ENCODE results near the gene SERINC4. TPM values are rescaled to one million over a fixed set of nuclear protein-coding genes. Genes with fewer than 3 reads are reported as not detected.

The SERINC4 gene
- total RNA-seq = under 1 TPM in 1 of 2 experiments, not detected in 1; 0.24 TPM

GRCh38 chr15:43799945-43800285, at the start of gene SERINC4:
SERINC4 (minus strand) TSS chr15:43800220; CDS start chr15:43799986, 234 bp downstream.

DNA sequence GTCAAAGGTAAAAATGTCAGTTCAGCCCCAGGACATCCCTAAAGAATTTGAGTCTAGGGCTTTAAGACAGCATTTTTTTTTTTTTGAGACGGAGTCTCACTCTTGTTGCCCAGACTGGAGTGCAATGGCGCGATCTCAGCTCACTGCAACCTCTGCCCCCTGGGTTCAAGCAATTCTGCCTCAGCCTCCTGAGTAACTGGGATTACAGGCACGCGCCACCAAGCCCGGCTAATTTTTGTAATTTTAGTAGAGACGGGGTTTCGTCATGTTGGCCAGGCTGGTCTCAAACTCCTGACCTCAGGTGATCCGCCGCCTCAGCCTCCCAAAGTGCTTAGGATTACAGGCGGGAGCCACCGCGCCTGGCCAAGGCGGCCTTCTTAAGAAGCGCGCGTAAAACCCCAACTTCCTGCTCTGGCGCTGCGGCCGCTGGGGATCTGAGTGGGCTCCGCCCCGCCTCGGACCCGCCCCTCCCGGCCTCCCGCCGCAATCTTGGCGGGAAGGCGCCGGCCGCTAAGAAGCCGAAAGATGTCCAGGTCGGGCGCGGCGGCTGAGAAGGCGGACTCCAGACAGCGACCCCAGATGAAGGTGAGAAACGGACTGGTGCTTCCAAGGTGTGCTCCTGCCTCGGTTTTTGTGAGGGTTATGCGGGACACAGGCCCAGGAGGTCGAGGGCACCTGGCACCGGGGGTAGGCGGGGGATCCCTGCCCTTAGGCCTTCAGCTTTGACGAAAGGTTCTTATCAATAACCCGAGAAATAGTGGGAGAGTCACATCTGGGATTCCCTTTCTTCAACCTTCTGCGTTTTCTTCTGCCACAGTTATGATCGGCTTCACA, 26.7 kb upstream of the SERINC4 start, which contains the start of gene WDR76:
Gene WDR76, plus strand, starts transcription at position 495 of the 834 bp plus-strand sequence. Its CDS starts 31 bp downstream, at position 526.

DNA sequence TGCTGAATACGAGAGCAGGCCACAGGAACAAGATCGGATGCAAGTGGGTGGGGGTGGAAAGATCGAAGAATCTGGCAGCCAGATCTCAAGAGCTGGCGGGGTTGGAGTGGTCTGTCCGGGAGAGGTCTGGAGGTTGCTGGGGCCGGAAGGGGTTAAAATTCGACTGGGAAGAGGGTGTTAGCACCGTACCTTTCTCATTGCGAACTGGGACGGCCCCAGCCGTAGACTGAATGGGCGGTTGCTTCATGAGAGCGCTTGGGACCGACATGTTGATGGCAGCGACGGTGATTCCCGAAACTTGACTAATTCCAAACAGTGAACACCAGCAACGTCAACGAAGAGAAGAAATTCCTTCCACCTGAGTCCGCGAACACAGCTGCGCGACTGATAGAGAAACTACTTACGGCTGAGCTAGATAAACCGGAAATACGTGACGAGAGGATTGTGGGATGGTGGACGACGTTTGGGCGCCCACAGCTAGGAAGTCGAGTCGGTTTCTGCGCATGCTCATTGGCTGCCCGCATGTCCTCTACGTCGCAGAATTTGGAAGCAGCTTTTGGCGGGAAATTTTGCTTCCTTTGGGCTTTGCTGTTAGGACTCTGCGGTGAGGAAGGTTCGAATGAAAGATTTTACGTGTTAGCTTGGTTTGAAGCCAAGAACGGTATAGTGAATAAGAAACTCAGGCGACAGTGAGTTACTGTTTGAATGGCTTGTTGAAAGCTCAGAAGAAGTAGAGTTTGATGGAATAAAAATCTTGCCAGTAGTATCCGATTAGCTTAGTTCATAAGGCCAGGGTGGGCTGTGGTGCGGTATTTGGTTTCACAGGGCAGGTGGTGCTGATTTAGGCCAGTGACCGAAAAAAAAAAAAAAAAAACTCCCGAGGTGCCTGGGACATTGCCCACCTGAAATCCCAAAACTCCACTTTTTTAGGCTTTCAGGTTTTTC, 24.6 kb upstream of the SERINC4 start, which contains the start of gene MFAP1:
Gene MFAP1, minus strand, starts transcription at position 389 of the 945 bp plus-strand sequence. Its CDS starts 121 bp downstream, at position 268.

DNA sequence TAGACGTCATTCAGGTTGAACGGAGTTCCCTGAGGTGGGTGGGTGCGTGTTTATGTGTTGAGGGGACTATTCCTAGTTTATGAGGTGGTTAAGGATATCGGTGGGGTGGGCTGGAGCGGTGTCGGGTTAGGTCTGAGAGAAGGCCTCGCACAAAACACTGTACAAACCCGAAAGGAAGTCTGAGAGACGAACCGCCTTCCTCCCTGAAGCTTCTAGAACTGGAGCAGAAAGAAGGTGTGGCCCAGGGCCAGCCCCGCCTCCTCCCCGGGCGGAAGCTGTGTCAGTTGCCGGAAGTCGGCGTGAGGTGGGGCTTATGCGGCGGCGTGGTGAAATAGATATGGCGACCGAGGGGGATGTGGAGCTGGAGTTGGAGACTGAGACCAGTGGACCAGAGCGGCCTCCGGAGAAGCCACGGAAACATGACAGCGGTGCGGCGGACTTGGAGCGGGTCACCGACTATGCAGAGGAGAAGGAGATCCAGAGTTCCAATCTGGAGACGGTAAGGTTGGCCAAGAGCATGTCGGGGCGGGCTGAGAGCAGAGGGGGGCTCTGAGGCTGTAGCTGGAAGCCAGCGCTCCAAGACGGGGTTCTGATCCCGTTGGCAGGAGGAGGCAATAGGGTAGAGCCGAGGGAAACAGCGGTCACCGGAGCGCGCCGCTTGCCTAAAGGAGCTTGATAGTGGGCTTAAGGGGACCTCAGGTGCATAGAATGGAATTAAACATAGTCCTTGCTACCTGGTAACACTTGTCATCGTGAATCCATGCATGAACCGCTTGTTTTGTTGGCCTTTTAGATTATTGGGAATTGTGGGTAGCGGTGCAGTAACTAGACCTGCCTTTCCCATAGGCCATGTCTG, 494 bp upstream of the SERINC4 start, which contains the start of gene HYPK:
Gene HYPK, plus strand, starts transcription at position 314 of the 856 bp plus-strand sequence. Its CDS starts 24 bp downstream, at position 338.

DNA sequence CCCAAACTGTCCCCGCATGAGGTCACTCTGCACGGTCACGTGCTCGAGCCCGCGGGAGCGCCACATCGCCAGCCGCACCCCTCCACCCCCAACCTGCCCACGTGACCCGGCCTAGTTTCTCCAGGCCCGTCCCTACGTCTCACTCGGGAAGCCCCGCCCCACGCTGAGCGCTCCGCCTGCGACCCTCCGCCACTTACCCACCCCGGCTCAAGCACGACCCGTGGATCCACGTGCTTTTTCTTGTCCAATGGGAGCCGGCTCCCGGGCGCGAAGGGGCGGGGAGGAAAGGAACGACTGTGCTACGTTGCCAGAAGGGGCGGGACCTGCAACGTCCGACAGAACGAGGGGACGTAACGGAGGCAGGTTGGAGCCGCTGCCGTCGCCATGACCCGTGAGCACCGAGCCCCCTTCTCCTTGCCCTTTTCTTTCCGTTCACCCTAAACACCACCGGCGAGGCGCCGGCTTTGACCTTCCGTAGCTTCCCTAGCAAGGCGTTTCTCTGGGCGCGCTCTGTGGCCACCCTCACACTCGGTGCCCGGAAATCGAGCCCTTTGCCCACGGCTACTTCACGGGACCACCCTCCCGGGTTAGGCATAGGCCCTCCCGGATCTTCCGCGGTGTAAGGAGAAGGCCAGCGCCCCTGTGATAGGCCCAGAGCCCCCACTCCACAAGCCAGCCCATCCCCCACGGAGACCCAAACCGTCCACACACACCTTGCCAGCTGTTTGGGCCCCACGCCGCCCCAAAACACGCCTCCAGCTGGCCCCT, 7.8 kb downstream of the SERINC4 start, which contains the start of gene SERF2:
Gene SERF2, plus strand, starts transcription at position 328 of the 768 bp plus-strand sequence. Its CDS starts 57 bp downstream, at position 385.

GRCh38 chr15:43776718-43777266, 23.2 kb downstream of the SERINC4 start, which contains the start of gene ELL3:
ELL3 (minus strand) TSS chr15:43776966; CDS start chr15:43776901, 65 bp downstream.

DNA sequence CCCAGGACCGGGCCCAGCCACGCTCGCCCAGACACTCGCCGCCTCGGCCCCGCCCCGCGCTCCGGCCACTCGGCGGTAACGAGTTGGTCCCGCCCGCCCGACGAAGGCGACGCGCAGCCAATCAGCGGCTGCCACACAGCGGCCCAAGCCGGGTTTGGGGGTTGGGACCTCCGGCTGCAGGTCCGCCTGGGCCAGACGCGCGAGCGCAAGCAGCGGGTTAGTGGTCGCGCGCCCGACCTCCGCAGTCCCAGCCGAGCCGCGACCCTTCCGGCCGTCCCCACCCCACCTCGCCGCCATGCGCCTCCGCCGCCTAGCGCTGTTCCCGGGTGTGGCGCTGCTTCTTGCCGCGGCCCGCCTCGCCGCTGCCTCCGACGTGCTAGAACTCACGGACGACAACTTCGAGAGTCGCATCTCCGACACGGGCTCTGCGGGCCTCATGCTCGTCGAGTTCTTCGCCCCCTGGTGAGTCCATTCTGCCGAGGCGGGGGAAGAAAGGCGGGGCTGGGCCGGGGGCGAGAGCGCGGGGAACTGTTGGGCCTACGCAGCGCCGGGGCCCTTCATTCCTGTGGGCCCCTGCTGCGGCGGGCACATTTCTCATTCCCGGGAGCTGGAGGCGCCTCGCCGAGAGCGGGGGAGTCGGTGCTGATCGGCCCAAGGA, 53.6 kb downstream of the SERINC4 start, which contains the start of gene PDIA3:
Gene PDIA3, plus strand, starts transcription at position 194 of the 658 bp plus-strand sequence. Its CDS starts 102 bp downstream, at position 296.

Small RNA genes lying within 50 kb of the gene (microRNA-seq; reads per million reads assigned to microRNA genes)
- not detected for gene MIR1282 (ENCODE audit: borderline microRNAs expressed, borderline replicate concordance)

Other genes starting within 250 kb of the SERINC4 start
- gene PPIP5K1, start 210.0 kb downstream of the SERINC4 start, total RNA-seq = 10 to 100 TPM; 22.3 to 29.2 TPM
- gene CKMT1B, start 206.2 kb downstream of the SERINC4 start, total RNA-seq = not detected
- under 1 TPM; 0.36 to 0.55 TPM for gene STRC, start 181.4 kb downstream of the SERINC4 start, total RNA-seq
- gene CATSPER2, start 151.4 kb downstream of the SERINC4 start, total RNA-seq = 1 to 10 TPM; 3.0 to 4.0 TPM
- not detected for gene CKMT1A, start 106.4 kb downstream of the SERINC4 start, total RNA-seq
- 100 to 1,000 TPM; 286 to 288 TPM for gene PDIA3, start 53.8 kb downstream of the SERINC4 start, total RNA-seq
- gene ELL3, start 23.3 kb downstream of the SERINC4 start, total RNA-seq = 1 to 10 TPM; 1.7 to 2.7 TPM
- gene SERF2, start 7.9 kb downstream of the SERINC4 start, total RNA-seq = 100 to 1,000 TPM; 923 to 940 TPM
- 10 to 100 TPM; 15.3 to 17.2 TPM for gene HYPK, start 379 bp upstream of the SERINC4 start, total RNA-seq
- 10 to 100 TPM; 26.1 to 31.4 TPM for gene MFAP1, start 24.5 kb upstream of the SERINC4 start, total RNA-seq
- gene WDR76, start 26.8 kb upstream of the SERINC4 start, total RNA-seq = 10 to 100 TPM; 53.1 to 54.1 TPM

All from activated naive CD4-positive, alpha-beta T cell treated with anti-CD3 and anti-CD28 coated beads, Interleukin-2, amount 10 ng/mL, durations not matched to agents 5 hours and 36 hours (primary cell).